Gastrocnemius medialis (tissue), 4 donors: ENCODE data around the gene CD40LG.

Experiments used
- CTCF ChIP-seq, 5 experiments: fragments of 450-650 bp in 3 of 5; fragments of 200-600 bp in 2 of 5; sonication (generic) in 2 of 5; IDR thresholded peaks in 4 of 5; conservative IDR thresholded peaks in 1 of 5; 1 replicate in 4 of 5; 2 replicates in 1 of 5; pipeline ENCODE4 v1.5.1; 2016 to 2019; ENCODE audit warnings: antibody characterized with exemption in 5 of 5, mild to moderate bottlenecking in 3 of 5, moderate library complexity in 3 of 5
- POLR2A ChIP-seq, 2 donors: fragments of 450-650 bp; IDR thresholded peaks; one replicate each; pipeline ENCODE4 v1.6.1; 2017; ENCODE audit warnings: antibody characterized with exemption in 2 of 2, mild to moderate bottlenecking in 2 of 2, moderate library complexity in 2 of 2

GRCh38 chrX:136674270-136674985 is 26.5 kb downstream of the CD40LG start:
- TF ChIP-seq CTCF (IDR thresholded peaks at IDR 0.05 in 4 of 5, conservative IDR thresholded peaks at IDR 0.05 in 1 of 5) (no peak), POLR2A (IDR thresholded peaks at IDR 0.05) (no peak)
